HCT116 (cell line): Measurements from ENCODE around the gene CSTF3. TPM values are rescaled to one million over a fixed set of nuclear protein-coding genes. Genes with fewer than 3 reads are reported as not detected.

Experiments
- ATAC-seq: fragments of 200-7000 bp; cut with Tn5 transposase; 2 replicates; pipeline ENCODE4 v1.9.1; 2020; ENCODE audit warnings: mild to moderate bottlenecking, moderate library complexity
- BruUV-seq: library from RNA; stranded (reverse); fragments of 400-500 nt; replicated peaks from 2 replicates; lab custom pipeline; 2021; lab: Mats Ljungman, UMichigan
- CTCF ChIA-PET: fragments of 300-600 bp; sonication (Branson Sonifier 250); formaldehyde crosslinking; loops from one replicate; lab custom pipeline; 2021; ENCODE audit warnings: antibody characterized with exemption; lab: Charles Lee
- POLR2A ChIA-PET: fragments of 300-600, 350-600 bp; sonication (Branson Sonifier 250); formaldehyde crosslinking; loops from one replicate; lab custom pipeline; 2021; ENCODE audit warnings: antibody characterized with exemption; lab: Charles Lee
- RAD21 ChIA-PET, 2 experiments: fragments of 300-600 bp; sonication (Branson Sonifier 250); formaldehyde crosslinking; loops; one replicate each; lab custom pipeline; 2023; ENCODE audit warnings: low total read pairs in 2 of 2; ENCODE audit not compliant: uncharacterized antibody in 2 of 2, unreplicated experiment in 2 of 2, low non-redundant PET in 1 of 2; lab: Charles Lee
- DNase-seq: peaks from one replicate; pipeline ENCODE4 v3.0.0-alpha.2; 2010; ENCODE audit warnings: low read depth, low spot score
- H2AFZ ChIP-seq: fragments of 200-600 bp; shearing (Covaris generic), sonication (generic); 2 replicates; pipeline ENCODE4 v1.6.1; 2017; ENCODE audit warnings: low read depth, mixed run types, mixed read lengths, antibody characterized with exemption, low read length; ENCODE audit not compliant: poor library complexity, severe bottlenecking
- H3K27ac ChIP-seq: 2 replicates; pipeline ENCODE4 v1.5.1; 2012; ENCODE audit warnings: low read depth, low read length
- H3K27me3 ChIP-seq: fragments of 200-600 bp; sonication (generic); 2 replicates; pipeline ENCODE4 v1.6.1; 2016; ENCODE audit warnings: mixed run types, low read length, mixed read lengths; ENCODE audit not compliant: insufficient read depth
- H3K36me3 ChIP-seq, 2 experiments: fragments of 200-500 bp in 1 of 2; fragments of 200-600 bp in 1 of 2; sonication (Bioruptor generic) in 1 of 2; sonication (generic) in 1 of 2; 2 replicates each; pipeline versions ENCODE4 v1.5.1 to v1.6.1; 2014 to 2016; ENCODE audit warnings: low read length in 2 of 2, inconsistent platforms in 1 of 2, mixed read lengths in 1 of 2, mixed run types in 1 of 2; ENCODE audit not compliant: insufficient read depth in 2 of 2, control insufficient read depth in 1 of 2
- H3K4me1 ChIP-seq, 2 experiments: fragments of 200-600 bp in 1 of 2; sonication (generic) in 1 of 2; 2 replicates each; pipeline versions ENCODE4 v1.5.1 to v1.6.1; 2012 to 2017; ENCODE audit warnings: low read length in 2 of 2, inconsistent platforms in 1 of 2, mild to moderate bottlenecking in 1 of 2, mixed read lengths in 1 of 2, mixed run types in 1 of 2, moderate library complexity in 1 of 2; ENCODE audit not compliant: insufficient read depth in 2 of 2, control insufficient read depth in 1 of 2
- H3K4me2 ChIP-seq: fragments of 200-600 bp; sonication (generic); 2 replicates; pipeline ENCODE4 v1.6.1; 2017; ENCODE audit warnings: mixed run types, low read length, mixed read lengths
- H3K4me3 ChIP-seq, 2 experiments: fragments of 200-600 bp in 1 of 2; sonication (generic) in 1 of 2; replicated peaks in 1 of 2; 2 replicates each; pipeline ENCODE4 v1.5.1; 2011 to 2016; ENCODE audit warnings: low read length in 2 of 2, control low read depth in 1 of 2, low read depth in 1 of 2, mild to moderate bottlenecking in 1 of 2, mixed read lengths in 1 of 2, mixed run types in 1 of 2
- H3K79me2 ChIP-seq: fragments of 200-600 bp; sonication (generic); 2 replicates; pipeline ENCODE4 v1.6.1; 2017; ENCODE audit warnings: mild to moderate bottlenecking, mixed run types, low read length, moderate library complexity, mixed read lengths; ENCODE audit not compliant: insufficient read depth
- H3K9ac ChIP-seq: fragments of 200-600 bp; sonication (generic); 2 replicates; pipeline ENCODE4 v1.6.1; 2016; ENCODE audit warnings: low read length, mixed read lengths
- H3K9me2 ChIP-seq: fragments of 200-600 bp; sonication (generic), shearing (Covaris generic); 2 replicates; pipeline ENCODE4 v1.6.1; 2017; ENCODE audit warnings: mixed run types, mild to moderate bottlenecking, moderate library complexity; ENCODE audit not compliant: insufficient read depth
- H3K9me3 ChIP-seq, 2 experiments: fragments of 200-500 bp in 1 of 2; fragments of 200-600 bp in 1 of 2; sonication (Bioruptor generic) in 1 of 2; sonication (generic) in 1 of 2; 2 replicates each; pipeline ENCODE4 v1.6.1; 2014 to 2017; ENCODE audit warnings: low read length in 2 of 2, mixed read lengths in 2 of 2, inconsistent platforms in 1 of 2, low read depth in 1 of 2, mild to moderate bottlenecking in 1 of 2, mixed run types in 1 of 2, moderate library complexity in 1 of 2; ENCODE audit not compliant: control insufficient read depth in 1 of 2, insufficient read depth in 1 of 2
- H4K20me1 ChIP-seq: fragments of 200-600 bp; sonication (generic), shearing (Covaris generic); 2 replicates; pipeline ENCODE4 v1.6.1; 2017; ENCODE audit warnings: mixed run types, mild to moderate bottlenecking, moderate library complexity; ENCODE audit not compliant: insufficient read depth
- CEBPB ChIP-seq: IDR thresholded peaks from 2 replicates; pipeline ENCODE4 v1.6.1; 2012; ENCODE audit warnings: low read depth
- EGR1 ChIP-seq: IDR thresholded peaks from 2 replicates; pipeline ENCODE4 v1.6.1; 2012; ENCODE audit warnings: low read depth
- ELF1 ChIP-seq: IDR thresholded peaks from 2 replicates; pipeline ENCODE4 v1.6.1; 2012; ENCODE audit warnings: low read depth, borderline replicate concordance
- EZH2 ChIP-seq: fragments of 200-600 bp; sonication (generic); IDR thresholded peaks from 2 replicates; pipeline ENCODE4 v1.6.1; 2017; ENCODE audit warnings: antibody characterized with exemption, mixed run types
- JUND ChIP-seq: IDR thresholded peaks from 2 replicates; pipeline ENCODE4 v1.6.1; 2012
- POLR2A ChIP-seq: IDR thresholded peaks from 2 replicates; pipeline ENCODE4 v1.7.0; 2011; ENCODE audit warnings: borderline replicate concordance; ENCODE audit not compliant: insufficient read depth, insufficient read length; ENCODE audit errors: extremely low read depth
- POLR2AphosphoS5 ChIP-seq: IDR thresholded peaks from 2 replicates; pipeline ENCODE4 v1.6.1; 2011; ENCODE audit warnings: mild to moderate bottlenecking, low read depth, low read length, moderate library complexity
- SP1 ChIP-seq: IDR thresholded peaks from 2 replicates; pipeline ENCODE4 v1.6.1; 2012; ENCODE audit warnings: low read depth
- SRF ChIP-seq: IDR thresholded peaks from 2 replicates; pipeline ENCODE4 v1.6.1; 2012; ENCODE audit warnings: low read depth
- ZFX ChIP-seq: fragments of 450-650 bp; IDR thresholded peaks from 2 replicates; pipeline ENCODE4 v1.6.1; 2017
- ZNF274 ChIP-seq: fragments of 200-500 bp; sonication (Bioruptor generic); IDR thresholded peaks from 2 replicates; pipeline ENCODE4 v1.6.1; 2014; ENCODE audit warnings: mild to moderate bottlenecking, low read depth, low read length, inconsistent platforms
- intact Hi-C: fragments of 100-400 bp; cut with micrococcal nuclease; formaldehyde crosslinking; loops from 2 replicates; pipeline ENCODE4 v1.10.0; 2022
- total RNA-seq: library from RNA; stranded (reverse); gene quantifications from one replicate; pipeline ENCODE4 v1.2.1, GENCODE V29; 2021; ENCODE audit not compliant: unreplicated experiment
- TF ChIP-seq, protein P1 (sequence below): IDR thresholded peaks from 2 replicates; pipeline ENCODE4 v1.6.1; 2012
- TF ChIP-seq, protein P2 (sequence below), 3 experiments: fragments of 200-600 bp in 1 of 3; sonication (generic) in 1 of 3; IDR thresholded peaks in 2 of 3; conservative IDR thresholded peaks in 1 of 3; 2 replicates each; pipeline ENCODE4 v1.5.1; 2012 to 2017; ENCODE audit warnings: low read depth in 2 of 3, low read length in 2 of 3, antibody characterized with exemption in 1 of 3, borderline replicate concordance in 1 of 3, control low read depth in 1 of 3, mild to moderate bottlenecking in 1 of 3, mixed read lengths in 1 of 3, mixed run types in 1 of 3, moderate library complexity in 1 of 3; ENCODE audit not compliant: insufficient read depth in 1 of 3
- TF ChIP-seq, protein P3 (sequence below): IDR thresholded peaks from 2 replicates; pipeline ENCODE4 v1.6.1; 2011; ENCODE audit warnings: mild to moderate bottlenecking, low read length, moderate library complexity; ENCODE audit not compliant: insufficient replicate concordance; ENCODE audit errors: extremely low read depth
- TF ChIP-seq, protein P4 (sequence below): IDR thresholded peaks from 2 replicates; pipeline ENCODE4 v1.6.1; 2012; ENCODE audit warnings: low read depth

CSTF3 gene
- total RNA-seq, 1 experiment from 2014 or later: 39.3 TPM

DNA sequence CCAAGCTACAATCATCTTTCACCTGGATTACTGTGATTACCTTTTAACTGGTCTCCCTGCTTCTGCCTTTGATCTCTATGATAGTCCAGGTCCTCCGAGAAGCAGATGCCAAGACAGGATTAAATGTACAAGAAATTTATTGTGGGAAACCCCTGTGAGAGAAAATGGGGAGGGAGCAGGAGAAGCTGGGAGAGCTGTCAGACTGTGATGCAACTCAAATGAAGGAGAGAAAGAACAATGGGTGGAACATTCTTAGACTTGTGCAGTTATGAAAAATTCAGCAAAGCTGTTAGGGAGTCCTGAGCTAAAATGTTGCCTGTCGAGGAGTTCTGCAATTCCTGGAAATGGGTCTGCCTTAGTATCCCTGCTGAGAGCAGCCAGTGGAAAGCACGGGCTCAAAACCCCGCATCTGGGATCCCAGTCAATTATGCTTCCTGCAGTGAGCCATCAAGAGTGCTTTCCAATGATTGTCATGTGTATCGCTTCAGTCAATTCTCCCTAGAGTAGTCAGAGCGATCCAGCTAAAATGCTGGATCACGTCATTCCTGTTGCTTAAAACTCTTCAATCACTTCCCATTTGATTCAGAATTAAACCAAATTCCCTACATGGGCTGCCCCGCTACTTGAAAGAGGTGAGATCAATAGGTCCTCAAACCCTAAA lies 16.5 kb upstream of the CSTF3 start:
- ChIA-PET POLR2A (no interaction called here), CTCF (no interaction called here)
- Histone ChIP-seq H2AFZ (no peak overlapping the region), H4K20me1 (no peaks in the 10 kb centered on the region), H3K9ac (no peak overlapping the region), H3K79me2 (no peaks in the 10 kb centered on the region), H3K9me3 (no peaks in the 10 kb centered on the region), H3K4me3 (no peak overlapping the region), H3K27ac (no peak overlapping the region)
- intact Hi-C loops: no loop called here
- ATAC-seq (no peak), DNase-seq (no peak)
- no TSS peak for BruUV-seq
- TF ChIP-seq ELF1: no peak
- TF ChIP-seq POLR2AphosphoS5: no peak
- no peak for TF ChIP-seq SP1
- no peak for TF ChIP-seq EZH2
- TF ChIP-seq POLR2A: no peak
- TF ChIP-seq SRF: no peak
- TF ChIP-seq CEBPB: no peak
- no peak for TF ChIP-seq JUND
- TF ChIP-seq, protein P1, sequence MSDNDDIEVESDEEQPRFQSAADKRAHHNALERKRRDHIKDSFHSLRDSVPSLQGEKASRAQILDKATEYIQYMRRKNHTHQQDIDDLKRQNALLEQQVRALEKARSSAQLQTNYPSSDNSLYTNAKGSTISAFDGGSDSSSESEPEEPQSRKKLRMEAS: no peak
- TF ChIP-seq, protein P2, sequence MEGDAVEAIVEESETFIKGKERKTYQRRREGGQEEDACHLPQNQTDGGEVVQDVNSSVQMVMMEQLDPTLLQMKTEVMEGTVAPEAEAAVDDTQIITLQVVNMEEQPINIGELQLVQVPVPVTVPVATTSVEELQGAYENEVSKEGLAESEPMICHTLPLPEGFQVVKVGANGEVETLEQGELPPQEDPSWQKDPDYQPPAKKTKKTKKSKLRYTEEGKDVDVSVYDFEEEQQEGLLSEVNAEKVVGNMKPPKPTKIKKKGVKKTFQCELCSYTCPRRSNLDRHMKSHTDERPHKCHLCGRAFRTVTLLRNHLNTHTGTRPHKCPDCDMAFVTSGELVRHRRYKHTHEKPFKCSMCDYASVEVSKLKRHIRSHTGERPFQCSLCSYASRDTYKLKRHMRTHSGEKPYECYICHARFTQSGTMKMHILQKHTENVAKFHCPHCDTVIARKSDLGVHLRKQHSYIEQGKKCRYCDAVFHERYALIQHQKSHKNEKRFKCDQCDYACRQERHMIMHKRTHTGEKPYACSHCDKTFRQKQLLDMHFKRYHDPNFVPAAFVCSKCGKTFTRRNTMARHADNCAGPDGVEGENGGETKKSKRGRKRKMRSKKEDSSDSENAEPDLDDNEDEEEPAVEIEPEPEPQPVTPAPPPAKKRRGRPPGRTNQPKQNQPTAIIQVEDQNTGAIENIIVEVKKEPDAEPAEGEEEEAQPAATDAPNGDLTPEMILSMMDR (IDR thresholded peaks at IDR 0.05 in 2 of 3, conservative IDR thresholded peaks at IDR 0.05 in 1 of 3; ENCODE audit: borderline replicate concordance in 1 of 3, insufficient read depth in 1 of 3, low read depth in 2 of 3, low read length in 2 of 3): no peak
- TF ChIP-seq, protein P3, sequence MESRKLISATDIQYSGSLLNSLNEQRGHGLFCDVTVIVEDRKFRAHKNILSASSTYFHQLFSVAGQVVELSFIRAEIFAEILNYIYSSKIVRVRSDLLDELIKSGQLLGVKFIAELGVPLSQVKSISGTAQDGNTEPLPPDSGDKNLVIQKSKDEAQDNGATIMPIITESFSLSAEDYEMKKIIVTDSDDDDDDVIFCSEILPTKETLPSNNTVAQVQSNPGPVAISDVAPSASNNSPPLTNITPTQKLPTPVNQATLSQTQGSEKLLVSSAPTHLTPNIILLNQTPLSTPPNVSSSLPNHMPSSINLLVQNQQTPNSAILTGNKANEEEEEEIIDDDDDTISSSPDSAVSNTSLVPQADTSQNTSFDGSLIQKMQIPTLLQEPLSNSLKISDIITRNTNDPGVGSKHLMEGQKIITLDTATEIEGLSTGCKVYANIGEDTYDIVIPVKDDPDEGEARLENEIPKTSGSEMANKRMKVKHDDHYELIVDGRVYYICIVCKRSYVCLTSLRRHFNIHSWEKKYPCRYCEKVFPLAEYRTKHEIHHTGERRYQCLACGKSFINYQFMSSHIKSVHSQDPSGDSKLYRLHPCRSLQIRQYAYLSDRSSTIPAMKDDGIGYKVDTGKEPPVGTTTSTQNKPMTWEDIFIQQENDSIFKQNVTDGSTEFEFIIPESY: no peak
- TF ChIP-seq, protein P4, sequence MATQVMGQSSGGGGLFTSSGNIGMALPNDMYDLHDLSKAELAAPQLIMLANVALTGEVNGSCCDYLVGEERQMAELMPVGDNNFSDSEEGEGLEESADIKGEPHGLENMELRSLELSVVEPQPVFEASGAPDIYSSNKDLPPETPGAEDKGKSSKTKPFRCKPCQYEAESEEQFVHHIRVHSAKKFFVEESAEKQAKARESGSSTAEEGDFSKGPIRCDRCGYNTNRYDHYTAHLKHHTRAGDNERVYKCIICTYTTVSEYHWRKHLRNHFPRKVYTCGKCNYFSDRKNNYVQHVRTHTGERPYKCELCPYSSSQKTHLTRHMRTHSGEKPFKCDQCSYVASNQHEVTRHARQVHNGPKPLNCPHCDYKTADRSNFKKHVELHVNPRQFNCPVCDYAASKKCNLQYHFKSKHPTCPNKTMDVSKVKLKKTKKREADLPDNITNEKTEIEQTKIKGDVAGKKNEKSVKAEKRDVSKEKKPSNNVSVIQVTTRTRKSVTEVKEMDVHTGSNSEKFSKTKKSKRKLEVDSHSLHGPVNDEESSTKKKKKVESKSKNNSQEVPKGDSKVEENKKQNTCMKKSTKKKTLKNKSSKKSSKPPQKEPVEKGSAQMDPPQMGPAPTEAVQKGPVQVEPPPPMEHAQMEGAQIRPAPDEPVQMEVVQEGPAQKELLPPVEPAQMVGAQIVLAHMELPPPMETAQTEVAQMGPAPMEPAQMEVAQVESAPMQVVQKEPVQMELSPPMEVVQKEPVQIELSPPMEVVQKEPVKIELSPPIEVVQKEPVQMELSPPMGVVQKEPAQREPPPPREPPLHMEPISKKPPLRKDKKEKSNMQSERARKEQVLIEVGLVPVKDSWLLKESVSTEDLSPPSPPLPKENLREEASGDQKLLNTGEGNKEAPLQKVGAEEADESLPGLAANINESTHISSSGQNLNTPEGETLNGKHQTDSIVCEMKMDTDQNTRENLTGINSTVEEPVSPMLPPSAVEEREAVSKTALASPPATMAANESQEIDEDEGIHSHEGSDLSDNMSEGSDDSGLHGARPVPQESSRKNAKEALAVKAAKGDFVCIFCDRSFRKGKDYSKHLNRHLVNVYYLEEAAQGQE: no peak
- no peak for TF ChIP-seq EGR1
- no peak for TF ChIP-seq ZFX
- TF ChIP-seq ZNF274: no peak
- TF ChIP-seq, all 23 proteins: peak for 0
- H3K4me1 ChIP-seq: no peaks in the 10 kb centered on the region; a peak in 1 of 4 replicates
- H3K27me3 ChIP-seq: no peaks in the 10 kb centered on the region
- no peaks in the 10 kb centered on the region for H3K9me2 ChIP-seq
- no peak overlapping the region for H3K4me2 ChIP-seq
- RAD21 ChIA-PET: no interaction called here
- no peaks in the 10 kb centered on the region for H3K36me3 ChIP-seq
